ENCODE data around the gene USHBP1. TPM values are rescaled to one million over a fixed set of nuclear protein-coding genes. Genes with fewer than 3 reads are reported as not detected.

Gene USHBP1
- total and polyA plus RNA-seq, 10 of the 15 experiments (the other 5 are each of a cell fraction or from before 2014, with no cell fraction given): 0.05 to 0.96 (median 0.22) TPM; not detected in 2

DNA sequence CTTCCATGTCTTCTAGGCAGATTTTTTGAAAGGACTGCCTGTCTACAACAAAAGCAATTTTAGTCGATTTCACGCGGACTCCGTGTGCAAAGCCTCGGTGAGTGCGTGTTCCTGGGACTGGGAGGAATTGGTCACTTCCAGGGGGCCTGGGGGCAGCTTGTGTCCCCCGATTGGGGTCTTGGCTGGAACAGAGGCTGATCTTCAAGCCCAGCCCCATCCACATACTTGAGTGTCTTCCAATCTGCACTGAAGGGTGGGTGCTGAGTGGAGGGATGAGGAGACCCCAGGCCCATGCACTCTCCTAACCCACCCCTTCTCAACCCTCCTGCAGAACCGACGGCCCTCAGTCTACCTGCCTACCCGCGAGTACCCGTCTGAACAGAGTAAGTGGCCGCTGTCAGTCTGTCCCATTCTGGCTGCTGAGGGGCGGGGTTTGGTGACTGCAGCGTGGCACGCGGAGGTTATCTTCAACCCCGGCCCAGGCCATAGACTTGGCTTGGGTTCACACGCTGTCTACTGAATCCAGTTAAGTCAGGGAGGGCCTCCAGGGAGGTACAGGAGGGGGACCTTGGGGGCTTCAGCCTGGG, 49.6 kb upstream of the USHBP1 start (continued):
- TF ChIP-seq FOXM1 (IDR thresholded peaks at IDR 0.05; ENCODE audit: low read depth, low read length): no peak
- no peak for TF ChIP-seq PML (IDR thresholded peaks at IDR 0.05; ENCODE audit: low read length)

DNA sequence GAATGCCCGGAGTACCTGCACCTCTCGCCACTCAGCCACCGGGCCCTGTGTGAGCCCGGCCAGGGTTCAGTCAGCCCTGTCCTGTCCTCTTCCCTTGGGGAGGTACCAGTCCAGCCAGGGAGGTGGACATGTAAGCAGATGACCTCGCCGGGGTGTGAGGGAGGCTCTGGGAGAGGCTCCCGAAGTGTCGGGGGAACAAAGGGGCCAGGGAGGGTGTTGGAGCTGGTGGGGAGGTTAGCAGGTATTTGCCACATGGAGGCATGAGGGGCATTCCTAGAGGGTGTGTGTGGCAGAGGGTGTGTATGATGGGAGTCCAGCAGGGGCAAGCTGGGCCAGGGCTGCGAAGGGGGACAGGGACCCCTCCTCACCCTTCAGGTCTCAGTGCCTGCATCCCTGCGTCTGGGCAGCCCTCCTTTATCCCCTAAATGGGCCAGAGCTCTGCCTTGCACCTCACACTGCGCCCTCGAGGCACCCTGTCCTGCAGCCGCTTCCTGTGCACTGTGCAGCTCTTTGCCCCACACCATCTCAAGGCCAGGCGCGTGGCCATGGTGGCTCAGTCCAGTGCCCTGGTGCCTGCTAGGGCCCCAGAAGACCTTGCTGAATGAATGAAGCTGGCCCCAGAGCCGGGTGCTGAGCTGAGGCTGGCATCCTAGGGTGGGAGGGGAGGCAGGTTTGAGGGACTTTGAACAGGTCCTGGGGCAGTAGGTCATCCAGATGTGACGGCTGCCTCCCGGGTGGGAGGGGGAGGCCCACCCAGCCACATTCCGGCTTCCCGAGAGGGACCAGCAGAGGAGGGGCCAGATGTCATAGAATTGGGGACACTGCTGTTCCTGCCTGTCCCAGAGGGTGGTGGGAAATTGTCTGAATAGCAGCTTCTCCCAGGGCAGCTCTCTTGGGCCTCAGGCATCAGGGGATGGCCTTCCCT, 47.9 kb upstream of the USHBP1 start:
- ATAC-seq (no peak), DNase-seq (ENCODE audit: low read depth, low spot score) (no peak), FAIRE-seq (no peak)
- H2AFZ ChIP-seq (ENCODE audit: control insufficient read depth, low read depth, low read length): no peak overlapping the region
- 90% methylated on average over 20 of the region's 20 CpGs for WGBS (ENCODE audit: insufficient coverage, insufficient replicate concordance, low lambda C conversion rate, missing lambda C conversion rate)
- H3K36me3 ChIP-seq (ENCODE audit: control insufficient read depth in 2 of 2, insufficient read depth in 2 of 2, low read length in 1 of 2): peaks cover 8 to 13% of the 10 kb centered on the region in 2 experiments; a peak in 3 of 4 replicates
- peaks cover 3% of the 10 kb centered on the region; the same call in 1 of the 2 replicates for H4K20me1 ChIP-seq (ENCODE audit: control insufficient read depth, insufficient read depth)
- peaks cover 28% of the 10 kb centered on the region for H3K79me2 ChIP-seq (ENCODE audit: control insufficient read depth, insufficient read depth, low read length)
- no peaks in the 10 kb centered on the region for H3K27me3 ChIP-seq (replicated peaks in 1 of 2; ENCODE audit: control insufficient read depth in 2 of 2, insufficient read depth in 2 of 2, low read length in 1 of 2)
- no peaks in the 10 kb centered on the region for H3K9me3 ChIP-seq (replicated peaks; ENCODE audit: control insufficient read depth, insufficient read depth, low read length)
- BruUV-seq (replicated peaks): no TSS peak
- ChIA-PET SMC1A (ENCODE audit: uncharacterized antibody, unreplicated experiment) (no interaction called here), POLR2A (no interaction called here), RAD21 (ENCODE audit: unreplicated experiment) (no interaction called here), CTCF (interaction anchor here (0.5 kb wide), 1 partner anchor 403 kb away, joined by 3 read pairs; no protein-coding TSS in a partner anchor)
- no peak overlapping the region for H3K9ac ChIP-seq (ENCODE audit: control insufficient read depth, insufficient read depth, low read length)
- no peak overlapping the region for H3K27ac ChIP-seq (ENCODE audit: control insufficient read depth, insufficient read depth)
- intact Hi-C loops (cut with micrococcal nuclease; ENCODE audit: unreplicated experiment) (no loop called here), in situ Hi-C loops (cut with MboI) (no loop called here)
- TF ChIP-seq NR2C2 (IDR thresholded peaks at IDR 0.05; ENCODE audit: borderline replicate concordance, control insufficient read depth, insufficient read length, low read depth): no peak
- TF ChIP-seq IRF4 (IDR thresholded peaks at IDR 0.05; ENCODE audit: low read depth, low read length): no peak
- no peak for TF ChIP-seq GABPA (IDR thresholded peaks at IDR 0.05; ENCODE audit: low read depth)
- TF ChIP-seq ZNF622 (IDR thresholded peaks at IDR 0.05): no peak
- no peak for TF ChIP-seq FOS (IDR thresholded peaks at IDR 0.05; ENCODE audit: borderline replicate concordance, extremely low read depth, insufficient read length)
- TF ChIP-seq TCF7 (IDR thresholded peaks at IDR 0.05; ENCODE audit: borderline replicate concordance): no peak
- no peak for TF ChIP-seq HCFC1 (IDR thresholded peaks at IDR 0.05; ENCODE audit: low read length)
- TF ChIP-seq BMI1 (IDR thresholded peaks at IDR 0.05; ENCODE audit: borderline replicate concordance): no peak
- no peak for TF ChIP-seq SP1 (IDR thresholded peaks at IDR 0.05; ENCODE audit: low read depth, low read length)
- no peak overlapping the region for H3K4me3 ChIP-seq
- H3K4me1 ChIP-seq (ENCODE audit: control insufficient read depth, insufficient read depth, low read length): peaks cover 15% of the 10 kb centered on the region
- H3K4me2 ChIP-seq (ENCODE audit: control insufficient read depth, insufficient read depth): no peak overlapping the region

Measured in GM12878 (cell line).